Esophagus muscularis mucosa (tissue), 3 donors: ENCODE results near the gene ZNF366.

Experiments
- CTCF ChIP-seq, 3 experiments: fragments of 200-600 bp in 2 of 3; fragments of 450-650 bp in 1 of 3; sonication (generic) in 2 of 3; IDR thresholded peaks; one replicate each; pipeline ENCODE4 v1.5.1; 2017 to 2019; ENCODE audit warnings: antibody characterized with exemption in 3 of 3, mild to moderate bottlenecking in 2 of 3, moderate library complexity in 1 of 3
- POLR2A ChIP-seq: fragments of 450-650 bp; IDR thresholded peaks from one replicate; pipeline ENCODE4 v1.6.1; 2017; ENCODE audit warnings: antibody characterized with exemption, moderate library complexity, mild to moderate bottlenecking, low read depth
- POLR2AphosphoS5 ChIP-seq, 2 donors: sonication (generic); formaldehyde crosslinking; IDR thresholded peaks; one replicate each; pipeline ENCODE4 v1.6.1; 2017; ENCODE audit warnings: antibody characterized with exemption in 2 of 2

GRCh38 chr5:72439192-72439591 is 68.0 kb downstream of the ZNF366 start:
- TF ChIP-seq POLR2A, result no peak
- TF ChIP-seq CTCF (IDR thresholded peaks at IDR 0.05), result no peak
- no peak for TF ChIP-seq POLR2AphosphoS5 (IDR thresholded peaks at IDR 0.05)
